T47D (cell line): ENCODE results near the gene CREB5.

Experiments
- DNase-seq, 2 experiments: peaks; one replicate each; pipeline versions ENCODE4 v3.0.0 to v3.0.0-alpha.2; 2011 to 2012; ENCODE audit warnings: low read depth in 1 of 2, low spot score in 1 of 2
- JUND ChIP-seq: IDR thresholded peaks from 2 replicates; pipeline ENCODE4 v1.6.1; 2012; ENCODE audit warnings: low read depth
- in situ Hi-C: cut with HindIII; loops from 2 replicates; pipeline ENCODE4 v1.10.0; 2016; ENCODE audit warnings: low sequenced_read_pairs, low pct_unique_long_range_greater_than_20kb

CREB5 gene

GRCh38 chr7:28759475-28759971, 347.2 kb downstream of the CREB5 start:
- in situ Hi-C loops = no loop called here
- peak in 1 of 2 experiments; percentile 53 for DNase-seq
- TF ChIP-seq JUND = no peak

- in situ Hi-C loops = no loop called here
- TF ChIP-seq JUND = no peak
- no peak for DNase-seq
These were observed 349.2 kb downstream of the CREB5 start for GRCh38 chr7:28761505-28761904.

GRCh38 chr7:28762651-28763050, 350.3 kb downstream of the CREB5 start:
- TF ChIP-seq JUND = no peak
- DNase-seq = no peak
- in situ Hi-C loops = no loop called here

GRCh38 chr7:28766359-28766758, 354.0 kb downstream of the CREB5 start:
- DNase-seq = no peak
- in situ Hi-C loops = no loop called here
- no peak for TF ChIP-seq JUND

GRCh38 chr7:28767356-28767755, 355.0 kb downstream of the CREB5 start:
- no peak for TF ChIP-seq JUND
- in situ Hi-C loops = no loop called here
- DNase-seq = no peak

GRCh38 chr7:28768577-28769147, 356.3 kb downstream of the CREB5 start:
- in situ Hi-C loops = no loop called here
- no peak for DNase-seq
- no peak for TF ChIP-seq JUND

GRCh38 chr7:28771906-28772622, 359.7 kb downstream of the CREB5 start:
- DNase-seq = no peak
- no peak for TF ChIP-seq JUND
- in situ Hi-C loops = no loop called here

GRCh38 chr7:28773423-28774145, 361.3 kb downstream of the CREB5 start:
- no peak for TF ChIP-seq JUND
- no peak for DNase-seq
- in situ Hi-C loops = no loop called here

- DNase-seq = peak in 1 of 2 experiments; percentile 20
- in situ Hi-C loops = no loop called here
- TF ChIP-seq JUND = no peak
These were observed 362.1 kb downstream of the CREB5 start for GRCh38 chr7:28774261-28774988.

GRCh38 chr7:28776463-28777157, 364.3 kb downstream of the CREB5 start:
- in situ Hi-C loops = no loop called here
- no peak for DNase-seq
- no peak for TF ChIP-seq JUND

- no peak for DNase-seq
- TF ChIP-seq JUND = no peak
- in situ Hi-C loops = no loop called here
These were observed 366.5 kb downstream of the CREB5 start for GRCh38 chr7:28778786-28779185.

GRCh38 chr7:28779954-28780353, 367.6 kb downstream of the CREB5 start:
- no peak for DNase-seq
- TF ChIP-seq JUND = no peak
- in situ Hi-C loops = no loop called here
